Esophagus squamous epithelium (tissue), 4 donors: ENCODE measurements around the gene SYT12.

Experiments
- CTCF ChIP-seq, 6 experiments: fragments of 450-650 bp in 4 of 6; fragments of 200-600 bp in 2 of 6; sonication (generic) in 2 of 6; IDR thresholded peaks; one replicate each; pipeline ENCODE4 v1.5.1; 2016 to 2019; ENCODE audit warnings: antibody characterized with exemption in 6 of 6, mild to moderate bottlenecking in 4 of 6, moderate library complexity in 4 of 6
- POLR2A ChIP-seq, 4 donors: fragments of 450-650 bp; IDR thresholded peaks; one replicate each; pipeline ENCODE4 v1.6.1; 2017; ENCODE audit warnings: antibody characterized with exemption in 4 of 4, mild to moderate bottlenecking in 4 of 4, moderate library complexity in 3 of 4

- TF ChIP-seq CTCF (IDR thresholded peaks at IDR 0.05) = no peak
- no peak for TF ChIP-seq POLR2A (IDR thresholded peaks at IDR 0.05)
Observed at GRCh38 chr11:67026941-67027340, 4.0 kb downstream of the SYT12 start.
